DMS79 (cell line): ENCODE data around the gene NR2E1.

ENCODE experiments used
- DNase-seq: peaks from one replicate; lab custom pipeline; 2025; lab: John Stamatoyannopoulos, UW

The NR2E1 gene

DNA sequence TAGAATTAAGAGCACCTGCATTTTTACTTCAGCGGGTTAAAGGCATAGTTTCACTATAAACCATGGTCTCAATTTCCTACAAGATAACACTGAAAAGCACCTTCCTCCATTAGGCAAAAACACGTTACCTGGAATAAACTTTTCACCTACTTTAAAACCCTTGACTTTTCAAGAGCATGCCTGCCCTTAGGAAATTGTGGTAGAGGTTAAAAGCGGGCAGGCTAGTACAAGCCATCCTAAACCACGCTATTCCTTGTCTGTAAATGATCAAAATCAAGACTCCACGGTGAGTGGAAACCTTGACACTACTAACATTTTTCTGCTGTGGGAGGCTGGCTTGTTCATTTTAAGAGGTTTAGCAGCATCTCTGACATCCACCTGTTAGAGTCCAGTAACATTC lies 43.9 kb downstream of the NR2E1 start:
- peak; percentile 63 for DNase-seq

DNA sequence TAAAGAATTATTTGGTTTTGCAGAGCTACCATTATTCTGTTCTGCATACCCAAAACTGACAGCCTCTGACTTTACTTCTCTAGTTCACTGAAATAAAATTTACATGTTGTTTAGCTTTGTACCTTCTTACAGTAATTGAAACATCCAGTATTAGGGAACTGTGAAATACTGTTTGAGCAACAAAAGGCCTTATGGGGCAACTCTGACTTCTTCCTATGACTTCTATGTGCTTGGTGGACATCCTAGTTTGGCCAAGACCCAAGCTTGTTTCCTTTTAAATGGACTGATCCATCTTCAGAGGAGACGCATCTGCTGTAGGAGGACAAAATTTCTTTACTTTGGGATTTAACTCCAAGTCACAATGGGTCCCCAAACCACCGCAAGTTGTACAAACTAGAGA lies 44.7 kb downstream of the NR2E1 start:
- DNase-seq = no peak

- no peak for DNase-seq
Measured at GRCh38 chr6:108211671-108212070, 45.8 kb downstream of the NR2E1 start.

GRCh38 chr6:108222064-108222463 lies 56.2 kb downstream of the NR2E1 start:
- no peak for DNase-seq

GRCh38 chr6:108222504-108222903 lies 56.7 kb downstream of the NR2E1 start:
- DNase-seq = no peak

DNA sequence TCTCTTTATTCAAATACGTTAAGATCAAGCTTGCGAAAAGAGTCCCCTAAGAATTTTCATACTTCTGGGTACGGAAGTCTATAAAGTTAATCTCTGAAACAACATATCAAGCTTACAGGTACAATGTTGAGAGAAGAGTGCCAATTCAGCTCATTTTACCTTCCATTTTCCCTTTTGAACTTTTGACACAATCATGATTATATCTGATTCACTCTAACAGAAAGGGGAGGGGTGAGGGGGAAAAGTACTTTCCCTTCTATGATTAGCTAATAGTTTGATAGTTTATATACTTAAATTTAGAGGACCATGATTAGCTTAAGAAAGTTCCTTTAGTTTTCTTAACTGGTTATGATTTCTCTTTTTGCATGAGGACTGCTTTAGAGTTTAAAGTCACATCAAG lies 61.5 kb downstream of the NR2E1 start:
- no peak for DNase-seq

GRCh38 chr6:108228416-108228815 lies 62.6 kb downstream of the NR2E1 start:
- no peak for DNase-seq

- DNase-seq = no peak
Measured at GRCh38 chr6:108235127-108235526, 69.3 kb downstream of the NR2E1 start.

- DNase-seq = no peak
Measured at GRCh38 chr6:108236791-108237190, 71.0 kb downstream of the NR2E1 start.

- no peak for DNase-seq
Measured at GRCh38 chr6:108238322-108238721, 72.5 kb downstream of the NR2E1 start.
